ENCODE results near the gene CCDC92. TPM values are rescaled to one million over a fixed set of nuclear protein-coding genes. Genes with fewer than 3 reads are reported as not detected.

The CCDC92 gene
- total and polyA plus RNA-seq, 2 of the 8 experiments (the other 6 are each of a cell fraction or from before 2014, with no cell fraction given), result 0.43 to 0.51 TPM

DNA sequence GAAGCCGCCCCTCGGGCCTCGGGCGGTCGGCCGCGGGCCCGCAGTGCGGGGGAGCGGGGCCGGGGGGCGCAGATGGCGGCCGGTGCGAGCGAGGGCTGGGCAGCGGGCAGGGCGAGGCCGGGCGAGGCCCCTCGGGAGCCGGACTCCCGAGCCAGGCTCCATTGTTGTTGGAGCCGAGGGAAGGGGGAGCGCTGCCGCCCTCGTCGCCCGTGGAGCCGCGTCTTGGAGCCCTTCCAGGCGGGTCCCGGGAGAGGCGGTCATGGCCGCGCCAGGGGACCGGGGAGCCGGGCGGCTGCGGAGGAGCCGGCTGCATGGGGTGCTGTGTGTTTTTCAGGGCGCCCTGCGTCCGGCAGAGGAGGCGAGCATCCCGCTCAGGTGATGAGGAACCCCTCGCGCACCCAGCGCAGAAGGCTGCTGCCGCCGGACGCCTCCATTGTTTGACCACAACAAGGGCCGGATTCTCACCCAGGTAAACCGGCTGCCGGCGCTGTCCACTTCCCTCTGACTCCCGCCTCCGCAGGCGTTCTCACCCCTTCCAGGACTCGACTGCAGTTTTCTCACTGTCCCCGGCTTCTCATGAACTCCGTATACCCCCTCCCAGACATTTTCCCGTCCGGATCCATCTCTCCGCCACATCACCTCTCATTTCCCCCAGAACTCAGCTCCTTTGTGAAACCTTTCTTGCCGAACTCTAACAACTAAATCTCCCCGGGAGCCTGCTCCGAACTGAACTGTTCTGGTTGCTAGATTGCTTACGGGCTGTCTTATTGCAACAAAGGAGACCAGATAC, 1.1 kb upstream of the CCDC92 start:
- Histone ChIP-seq H2AFZ (ENCODE audit: low read length) (no peak overlapping the region), H3K18ac (ENCODE audit: extremely low read depth, low read length) (no peak overlapping the region), H4K5ac (ENCODE audit: insufficient read length, low read depth, low read length) (no peak overlapping the region), H2BK12ac (ENCODE audit: low read depth, low read length) (no peak overlapping the region), H3K56ac (replicated peaks; ENCODE audit: insufficient read length, low read depth, low read length) (no peak overlapping the region), H3K27ac (ENCODE audit: low read depth, low read length) (no peak overlapping the region; the same call in 1 of the 2 replicates), H3K4me1 (replicated peaks in 1 of 4; ENCODE audit: control insufficient read depth in 3 of 4, insufficient read depth in 4 of 4, low read length in 3 of 4) (peaks cover 3 to 8% (median 5%) of the 10 kb centered on the region in 4 experiments; a peak in 6 of 7 replicates), H2BK5ac (ENCODE audit: low read depth, low read length) (no peak overlapping the region), H3K4me3 (ENCODE audit: extremely low read depth in 1 of 4, insufficient read depth in 2 of 4, low read depth in 3 of 4, low read length in 4 of 4) (peak overlapping the region; percentile 57 to 86 (median 70)), H4K20me1 (replicated peaks in 1 of 2; ENCODE audit: control insufficient read depth in 1 of 2, insufficient read depth in 2 of 2, low read length in 2 of 2) (peaks cover 23 to 31% of the 10 kb centered on the region in 2 experiments), H3K9me3 (ENCODE audit: insufficient read depth in 2 of 2, low read depth in 1 of 2, low read length in 1 of 2) (no peaks in the 10 kb centered on the region), H3K79me1 (ENCODE audit: low read depth, low read length) (no peaks in the 10 kb centered on the region), H2BK20ac (ENCODE audit: low read length) (no peak overlapping the region), H3K23me2 (ENCODE audit: low read depth, low read length) (peaks cover 5% of the 10 kb centered on the region; the same call in 1 of the 2 replicates), H4K91ac (replicated peaks; ENCODE audit: insufficient read length, low read length) (peak overlapping the region; percentile 65), H2AK5ac (ENCODE audit: low read depth, low read length) (no peak overlapping the region), H3K79me2 (ENCODE audit: control insufficient read depth in 1 of 2, insufficient read depth in 2 of 2, low read length in 2 of 2) (no peaks in the 10 kb centered on the region), H3K4me2 (ENCODE audit: insufficient read depth in 1 of 2, low read depth in 2 of 2, low read length in 2 of 2) (peak overlapping the region; percentile 82 to 83), H4K8ac (ENCODE audit: extremely low read depth, insufficient read depth, low read length) (peak overlapping the region; percentile 66; the same call in 1 of the 2 replicates), H3K27me3 (replicated peaks in 1 of 4; ENCODE audit: control insufficient read depth in 3 of 4, extremely low read depth in 1 of 4, insufficient read depth in 3 of 4, low read length in 3 of 4) (peaks cover 27 to 49% (median 42%) of the 10 kb centered on the region in 4 experiments), H3K9ac (replicated peaks in 1 of 4; ENCODE audit: extremely low read depth in 1 of 4, low read depth in 3 of 4, low read length in 3 of 4) (peak overlapping the region; percentile 53 to 89 (median 68)), H3K36me3 (ENCODE audit: control insufficient read depth in 2 of 4, insufficient read depth in 4 of 4, low read length in 3 of 4) (peaks cover 0 to 5% (median 2%) of the 10 kb centered on the region in 4 experiments; a peak in 3 of 8 replicates), H2BK15ac (ENCODE audit: low read length) (no peak overlapping the region), H3K23ac (ENCODE audit: insufficient read length) (no peak overlapping the region), H3K4ac (replicated peaks; ENCODE audit: insufficient read length, low read depth, low read length) (no peak overlapping the region), H2BK120ac (replicated peaks; ENCODE audit: low read depth, low read length) (no peak overlapping the region), H3K14ac (ENCODE audit: insufficient read length) (no peak overlapping the region)
- FAIRE-seq, result no peak
- CTCF ChIA-PET (ENCODE audit: partially characterized antibody), result interaction anchor here (0.6 to 1.0 kb wide), 2 partner anchors 10 to 116 kb away, joined by 3 read pairs; no protein-coding TSS in a partner anchor
- POLR2A ChIA-PET (ENCODE audit: partially characterized antibody), result interaction anchor here (1.1 to 1.5 kb wide), 4 partner anchors 9 to 261 kb away, joined by 3 to 5 read pairs (median 4); partner anchors contain the start of gene ATP6V0A2
- peak in 1 of 2 experiments; percentile 62 for DNase-seq (ENCODE audit: low read depth in 1 of 2, low spot score in 2 of 2)
- 5% methylated on average over 40 of the region's 69 CpGs; no CpG with 5 or more reads in 1 of the 2 experiments for WGBS, 2 experiments (ENCODE audit: extremely low coverage in 1 of 2, insufficient coverage in 1 of 2, insufficient read length in 1 of 2, insufficient replicate concordance in 2 of 2, low coverage in 1 of 2, low lambda C conversion rate in 2 of 2, missing lambda C conversion rate in 1 of 2)
- TF ChIP-seq NANOG (IDR thresholded peaks at IDR 0.05; ENCODE audit: insufficient read depth, low read depth, low read length, poor library complexity, severe bottlenecking) (no peak), TBP (IDR thresholded peaks at IDR 0.05; ENCODE audit: low read depth, low read length) (0 out of 2 replicates have a peak, but pooled peaks have one; percentile 18), USF2 (IDR thresholded peaks at IDR 0.05; ENCODE audit: low read length) (no peak), TCF12 (IDR thresholded peaks at IDR 0.05; ENCODE audit: low read depth, low read length) (no peak), ZNF274 (IDR thresholded peaks at IDR 0.05; ENCODE audit: borderline replicate concordance, extremely low read depth, low read length) (no peak), POLR2A (IDR thresholded peaks at IDR 0.05; ENCODE audit: control extremely low read depth in 1 of 2, low read depth in 2 of 2, low read length in 2 of 2) (0 out of 3 replicates have a peak, but pooled peaks of 1 of the 2 experiments have one; percentile 55), ASH2L (IDR thresholded peaks at IDR 0.05; ENCODE audit: low read length) (peak; percentile 61), KDM4A (IDR thresholded peaks at IDR 0.05; ENCODE audit: low read depth, low read length, severe bottlenecking) (peak; percentile 89), EZH2 (IDR thresholded peaks at IDR 0.05; ENCODE audit: low read depth, low read length, severe bottlenecking) (peak; percentile 52), SP1 (IDR thresholded peaks at IDR 0.05; ENCODE audit: low read depth, low read length) (no peak), TAF1 (IDR thresholded peaks at IDR 0.05; ENCODE audit: low read depth, low read length) (peak; percentile 54)
